HepG2 (cell line): ENCODE data around the gene ASB16. TPM values are rescaled to one million over a fixed set of nuclear protein-coding genes. Genes with fewer than 3 reads are reported as not detected.

ENCODE experiments used
- EED ChIP-seq: sonication (generic); formaldehyde crosslinking; IDR thresholded peaks from 2 replicates; pipeline ENCODE4 v1.5.0; 2020; ENCODE audit warnings: mild to moderate bottlenecking, missing genetic modification reagents
- FOXP4 ChIP-seq: sonication (generic); formaldehyde crosslinking; IDR thresholded peaks from 2 replicates; pipeline ENCODE4 v1.4.0; 2020; ENCODE audit warnings: missing genetic modification reagents
- GATA4 ChIP-seq: sonication (generic); IDR thresholded peaks from 2 replicates; pipeline ENCODE4 v1.6.1; 2016; ENCODE audit warnings: antibody characterized with exemption, low read depth, borderline replicate concordance
- HNRNPH1 ChIP-seq: fragments of 200-400 bp; formaldehyde crosslinking; optimal IDR thresholded peaks from 2 replicates; pipeline ENCODE3; 2017; ENCODE audit warnings: mild to moderate bottlenecking, low read depth, low read length
- HNRNPLL ChIP-seq: fragments of 200-400 bp; formaldehyde crosslinking; IDR thresholded peaks from 2 replicates; pipeline ENCODE4 v1.6.1; 2017; ENCODE audit warnings: mild to moderate bottlenecking, low read depth, low read length; ENCODE audit not compliant: poor library complexity, severe bottlenecking
- PITX1 ChIP-seq: sonication (generic); formaldehyde crosslinking; IDR thresholded peaks from 2 replicates; pipeline ENCODE4 v1.5.1; 2020; ENCODE audit warnings: mild to moderate bottlenecking, missing genetic modification reagents
- SAFB2 ChIP-seq: sonication (generic); formaldehyde crosslinking; IDR thresholded peaks from 2 replicates; pipeline ENCODE4 v1.5.1; 2020; ENCODE audit warnings: missing genetic modification reagents, low read depth, mild to moderate bottlenecking, borderline replicate concordance
- STAG1 ChIP-seq: sonication (generic); formaldehyde crosslinking; IDR thresholded peaks from 2 replicates; pipeline ENCODE4 v1.4.0; 2020; ENCODE audit warnings: missing genetic modification reagents
- TFDP2 ChIP-seq: sonication (generic); formaldehyde crosslinking; IDR thresholded peaks from 2 replicates; pipeline ENCODE4 v1.4.0; 2020; ENCODE audit warnings: missing genetic modification reagents
- ZFP82 ChIP-seq: sonication (generic); formaldehyde crosslinking; IDR thresholded peaks from 2 replicates; pipeline ENCODE4 v1.5.1; 2020; ENCODE audit warnings: mild to moderate bottlenecking, missing genetic modification reagents, borderline replicate concordance
- ZNF550 ChIP-seq: sonication (generic); formaldehyde crosslinking; IDR thresholded peaks from 2 replicates; pipeline ENCODE4 v1.4.0; 2020; ENCODE audit warnings: mild to moderate bottlenecking, missing genetic modification reagents, borderline replicate concordance
- ZNF607 ChIP-seq: sonication (generic); formaldehyde crosslinking; IDR thresholded peaks from 2 replicates; pipeline ENCODE4 v1.5.1; 2020; ENCODE audit warnings: missing genetic modification reagents, mild to moderate bottlenecking, borderline replicate concordance
- ZNF878 ChIP-seq: sonication (generic); formaldehyde crosslinking; IDR thresholded peaks from 2 replicates; pipeline ENCODE4 v1.8.1; 2023; ENCODE audit warnings: mild to moderate bottlenecking, missing genetic modification reagents, moderate library complexity
- polyA plus RNA-seq, 8 experiments: library from polyadenylated mRNA; depleted of rRNA in 3 of 8; stranded (reverse) in 7 of 8; unstranded in 1 of 8; fragments of >200 nt; fragmentation: Illumina TruSeq in 4 of 8; extraction: Trizol in 4 of 8; gene quantifications; 2 replicates each; pipeline versions ENCODE4 v1.2.1 to v1.2.3, GENCODE V29; 2011 to 2016; ENCODE audit warnings: low read depth in 4 of 8, missing spikeins in 1 of 8, mixed read lengths in 1 of 8; ENCODE audit not compliant: insufficient read depth in 1 of 8
- total RNA-seq, 5 experiments: library from RNA; depleted of rRNA; stranded (reverse); fragments of >200 nt; fragmentation: Illumina TruSeq; extraction: Trizol; gene quantifications; 2 replicates each; pipeline ENCODE4 v1.2.3, GENCODE V29; 2016; ENCODE audit warnings: low read depth in 1 of 5
- TF ChIP-seq, protein P1 (sequence below): sonication (generic); formaldehyde crosslinking; IDR thresholded peaks from one replicate; pipeline ENCODE4 v1.5.1; 2020; ENCODE audit warnings: mild to moderate bottlenecking, missing genetic modification reagents; ENCODE audit errors: not compliant biosample characterization
- TF ChIP-seq, protein P2 (sequence below): sonication (generic); formaldehyde crosslinking; IDR thresholded peaks from 2 replicates; pipeline ENCODE4 v1.5.1; 2020; ENCODE audit warnings: mild to moderate bottlenecking, moderate library complexity, missing genetic modification reagents

The ASB16 gene
- total and polyA plus RNA-seq, 2 of the 13 experiments (the other 11 are each of a cell fraction or from before 2014, with no cell fraction given): 0.07 TPM; not detected in 1

GRCh38 chr17:44222112-44222869 lies 51.8 kb downstream of the ASB16 start (continued):
- TF ChIP-seq, protein P1, sequence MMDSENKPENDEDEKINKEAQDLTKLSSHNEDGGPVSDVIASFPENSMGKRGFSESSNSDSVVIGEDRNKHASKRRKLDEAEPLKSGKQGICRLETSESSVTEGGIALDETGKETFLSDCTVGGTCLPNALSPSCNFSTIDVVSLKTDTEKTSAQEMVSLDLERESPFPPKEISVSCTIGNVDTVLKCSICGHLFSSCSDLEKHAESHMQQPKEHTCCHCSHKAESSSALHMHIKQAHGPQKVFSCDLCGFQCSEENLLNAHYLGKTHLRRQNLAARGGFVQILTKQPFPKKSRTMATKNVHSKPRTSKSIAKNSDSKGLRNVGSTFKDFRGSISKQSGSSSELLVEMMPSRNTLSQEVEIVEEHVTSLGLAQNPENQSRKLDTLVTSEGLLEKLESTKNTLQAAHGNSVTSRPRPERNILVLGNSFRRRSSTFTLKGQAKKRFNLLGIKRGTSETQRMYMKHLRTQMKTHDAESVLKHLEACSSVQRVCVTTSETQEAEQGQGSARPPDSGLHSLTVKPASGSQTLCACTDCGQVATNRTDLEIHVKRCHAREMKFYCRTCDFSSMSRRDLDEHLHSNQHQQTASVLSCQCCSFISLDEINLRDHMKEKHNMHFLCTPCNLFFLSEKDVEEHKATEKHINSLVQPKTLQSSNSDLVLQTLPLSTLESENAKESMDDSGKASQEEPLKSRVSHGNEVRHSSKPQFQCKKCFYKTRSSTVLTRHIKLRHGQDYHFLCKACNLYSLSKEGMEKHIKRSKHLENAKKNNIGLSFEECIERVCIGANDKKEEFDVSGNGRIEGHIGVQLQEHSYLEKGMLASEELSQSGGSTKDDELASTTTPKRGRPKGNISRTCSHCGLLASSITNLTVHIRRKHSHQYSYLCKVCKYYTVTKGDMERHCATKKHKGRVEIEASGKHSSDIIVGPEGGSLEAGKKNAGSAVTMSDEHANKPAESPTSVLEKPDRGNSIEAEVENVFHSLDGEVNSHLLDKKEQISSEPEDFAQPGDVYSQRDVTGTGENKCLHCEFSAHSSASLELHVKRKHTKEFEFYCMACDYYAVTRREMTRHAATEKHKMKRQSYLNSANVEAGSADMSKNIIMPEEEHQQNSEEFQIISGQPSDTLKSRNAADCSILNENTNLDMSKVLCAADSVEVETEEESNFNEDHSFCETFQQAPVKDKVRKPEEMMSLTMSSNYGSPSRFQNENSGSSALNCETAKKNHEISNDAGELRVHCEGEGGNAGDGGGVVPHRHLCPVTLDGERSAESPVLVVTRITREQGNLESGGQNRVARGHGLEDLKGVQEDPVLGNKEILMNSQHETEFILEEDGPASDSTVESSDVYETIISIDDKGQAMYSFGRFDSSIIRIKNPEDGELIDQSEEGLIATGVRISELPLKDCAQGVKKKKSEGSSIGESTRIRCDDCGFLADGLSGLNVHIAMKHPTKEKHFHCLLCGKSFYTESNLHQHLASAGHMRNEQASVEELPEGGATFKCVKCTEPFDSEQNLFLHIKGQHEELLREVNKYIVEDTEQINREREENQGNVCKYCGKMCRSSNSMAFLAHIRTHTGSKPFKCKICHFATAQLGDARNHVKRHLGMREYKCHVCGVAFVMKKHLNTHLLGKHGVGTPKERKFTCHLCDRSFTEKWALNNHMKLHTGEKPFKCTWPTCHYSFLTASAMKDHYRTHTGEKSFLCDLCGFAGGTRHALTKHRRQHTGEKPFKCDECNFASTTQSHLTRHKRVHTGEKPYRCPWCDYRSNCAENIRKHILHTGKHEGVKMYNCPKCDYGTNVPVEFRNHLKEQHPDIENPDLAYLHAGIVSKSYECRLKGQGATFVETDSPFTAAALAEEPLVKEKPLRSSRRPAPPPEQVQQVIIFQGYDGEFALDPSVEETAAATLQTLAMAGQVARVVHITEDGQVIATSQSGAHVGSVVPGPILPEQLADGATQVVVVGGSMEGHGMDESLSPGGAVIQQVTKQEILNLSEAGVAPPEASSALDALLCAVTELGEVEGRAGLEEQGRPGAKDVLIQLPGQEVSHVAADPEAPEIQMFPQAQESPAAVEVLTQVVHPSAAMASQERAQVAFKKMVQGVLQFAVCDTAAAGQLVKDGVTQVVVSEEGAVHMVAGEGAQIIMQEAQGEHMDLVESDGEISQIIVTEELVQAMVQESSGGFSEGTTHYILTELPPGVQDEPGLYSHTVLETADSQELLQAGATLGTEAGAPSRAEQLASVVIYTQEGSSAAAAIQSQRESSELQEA (CRISPR knock-in tag): peak; percentile 61
- 0 out of 2 replicates have a peak, but pooled peaks have one; percentile 9 for TF ChIP-seq GATA4
- no peak for TF ChIP-seq PITX1
- TF ChIP-seq ZNF550 (CRISPR knock-in tag): no peak
- 0 out of 2 replicates have a peak, but pooled peaks have one; percentile 50 for TF ChIP-seq ZFP82
- peak; percentile 76 for TF ChIP-seq HNRNPLL
- TF ChIP-seq TFDP2 (CRISPR knock-in tag): no peak
- TF ChIP-seq SAFB2 (CRISPR knock-in tag): no peak
- TF ChIP-seq STAG1 (CRISPR knock-in tag): peak; percentile 35
- TF ChIP-seq ZNF878 (CRISPR knock-in tag): no peak
- TF ChIP-seq ZNF607 (CRISPR knock-in tag): peak; percentile 42; the same call in 1 of the 2 replicates
- TF ChIP-seq HNRNPH1: no peak
- TF ChIP-seq, protein P2, sequence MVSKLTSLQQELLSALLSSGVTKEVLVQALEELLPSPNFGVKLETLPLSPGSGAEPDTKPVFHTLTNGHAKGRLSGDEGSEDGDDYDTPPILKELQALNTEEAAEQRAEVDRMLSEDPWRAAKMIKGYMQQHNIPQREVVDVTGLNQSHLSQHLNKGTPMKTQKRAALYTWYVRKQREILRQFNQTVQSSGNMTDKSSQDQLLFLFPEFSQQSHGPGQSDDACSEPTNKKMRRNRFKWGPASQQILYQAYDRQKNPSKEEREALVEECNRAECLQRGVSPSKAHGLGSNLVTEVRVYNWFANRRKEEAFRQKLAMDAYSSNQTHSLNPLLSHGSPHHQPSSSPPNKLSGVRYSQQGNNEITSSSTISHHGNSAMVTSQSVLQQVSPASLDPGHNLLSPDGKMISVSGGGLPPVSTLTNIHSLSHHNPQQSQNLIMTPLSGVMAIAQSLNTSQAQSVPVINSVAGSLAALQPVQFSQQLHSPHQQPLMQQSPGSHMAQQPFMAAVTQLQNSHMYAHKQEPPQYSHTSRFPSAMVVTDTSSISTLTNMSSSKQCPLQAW (CRISPR knock-in tag): 0 out of 2 replicates have a peak, but pooled peaks have one; percentile 23
- TF ChIP-seq EED: no peak
- peak; percentile 30; the same call in 1 of the 2 replicates for TF ChIP-seq FOXP4
